Activated T-helper 1 cell treated with Interleukin-2 at 50 U/mL for 16 hours (primary cell): ENCODE data around the gene CBX8.
A peak's percentile ranks its signal among the peaks of the same experiment; 100 is the strongest.

Source experiments
- DNase-seq: peaks from one replicate; pipeline ENCODE4 v3.0.0-alpha.2; 2020; ENCODE audit warnings: low read depth

CBX8 gene

GRCh38 chr17:79819534-79820276 is 22.8 kb upstream of the CBX8 start:
- DNase-seq: no peak

DNA sequence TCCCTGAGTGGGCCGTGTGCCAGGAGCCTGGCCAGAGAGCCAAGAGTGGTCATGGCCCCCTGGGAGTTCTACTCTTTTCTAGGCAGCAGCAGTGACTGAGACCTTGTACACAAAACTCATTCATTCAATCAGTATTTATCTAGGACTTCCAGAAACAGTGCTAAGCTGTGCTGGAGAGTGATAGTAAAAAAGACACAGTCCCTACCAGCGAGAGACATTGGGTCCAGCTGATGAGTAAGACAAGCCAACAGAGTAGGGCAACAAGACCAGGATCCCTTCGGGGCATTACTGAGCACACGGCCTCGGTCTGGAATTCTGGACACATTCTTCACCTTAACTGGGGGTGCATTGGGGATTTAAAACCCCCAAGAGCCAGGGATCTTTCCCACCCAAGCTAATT is 22.2 kb upstream of the CBX8 start:
- no peak for DNase-seq

DNA sequence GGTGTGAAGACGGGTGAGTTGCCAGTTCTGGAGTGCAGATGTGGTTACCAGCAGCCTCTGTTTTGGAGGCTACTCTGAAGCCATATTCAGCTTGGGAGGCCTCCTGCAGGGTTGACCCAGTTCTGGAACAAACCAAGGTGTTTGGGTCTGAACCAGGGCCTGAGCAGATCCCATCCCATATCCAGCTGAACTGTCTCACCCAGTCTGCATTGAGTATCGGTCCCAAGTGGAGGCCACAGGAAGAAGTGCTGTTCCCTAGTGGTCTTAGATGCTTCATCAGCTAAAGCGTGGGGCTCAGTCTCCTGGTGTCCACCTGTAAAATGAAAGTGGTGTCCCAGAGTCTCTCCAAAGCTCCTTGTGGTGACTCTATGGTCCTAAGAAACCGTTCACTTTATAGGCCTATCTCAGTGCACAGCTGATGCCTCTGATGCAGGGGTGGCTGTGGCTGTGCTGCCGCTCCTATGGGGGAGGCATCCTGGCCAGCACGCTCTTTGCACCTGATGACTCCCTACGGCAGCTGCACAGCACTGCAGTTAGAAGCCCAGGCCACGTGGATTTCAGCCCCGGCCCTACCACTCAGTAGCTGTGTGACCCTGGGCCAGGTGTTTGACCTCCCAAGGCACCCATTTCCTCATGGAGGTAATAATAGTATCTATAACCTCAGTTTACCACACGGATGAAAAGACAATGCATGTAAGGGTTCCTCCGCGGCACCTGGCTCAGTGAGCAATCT is 21.3 kb upstream of the CBX8 start:
- DNase-seq: no peak

DNA sequence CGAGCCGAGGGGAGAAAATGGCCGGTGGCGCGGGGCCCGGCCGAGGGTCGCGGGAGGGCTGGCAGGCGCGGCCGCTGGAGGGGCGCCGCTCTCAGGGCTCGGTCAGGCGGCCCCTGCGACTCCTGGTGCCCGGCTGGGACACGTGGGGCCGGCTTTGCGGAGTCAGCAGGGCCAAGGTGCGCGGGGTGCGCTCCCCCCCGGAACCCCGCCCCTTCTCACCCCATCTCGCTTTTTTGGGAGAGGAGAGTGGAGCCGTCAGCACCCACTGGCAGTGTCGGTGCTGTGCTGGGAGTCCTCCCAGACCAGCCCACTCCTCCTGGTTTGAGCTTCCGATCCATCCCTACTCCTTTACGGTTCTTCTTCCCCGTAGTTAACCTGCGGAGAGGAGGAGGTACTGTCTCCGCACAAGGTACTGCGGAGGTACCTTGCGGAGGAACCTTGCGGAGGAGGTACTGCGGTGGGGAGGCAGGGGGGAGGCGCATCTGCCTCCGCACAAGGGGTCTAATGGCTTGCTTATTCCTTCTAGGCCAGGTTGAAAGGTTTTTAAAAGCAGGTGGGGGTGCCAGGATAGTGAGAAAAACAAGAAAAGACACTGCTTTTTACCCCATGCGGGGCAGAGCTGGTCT is 19.1 kb upstream of the CBX8 start:
- no peak for DNase-seq

GRCh38 chr17:79814974-79815835 is 18.3 kb upstream of the CBX8 start:
- DNase-seq: no peak

DNA sequence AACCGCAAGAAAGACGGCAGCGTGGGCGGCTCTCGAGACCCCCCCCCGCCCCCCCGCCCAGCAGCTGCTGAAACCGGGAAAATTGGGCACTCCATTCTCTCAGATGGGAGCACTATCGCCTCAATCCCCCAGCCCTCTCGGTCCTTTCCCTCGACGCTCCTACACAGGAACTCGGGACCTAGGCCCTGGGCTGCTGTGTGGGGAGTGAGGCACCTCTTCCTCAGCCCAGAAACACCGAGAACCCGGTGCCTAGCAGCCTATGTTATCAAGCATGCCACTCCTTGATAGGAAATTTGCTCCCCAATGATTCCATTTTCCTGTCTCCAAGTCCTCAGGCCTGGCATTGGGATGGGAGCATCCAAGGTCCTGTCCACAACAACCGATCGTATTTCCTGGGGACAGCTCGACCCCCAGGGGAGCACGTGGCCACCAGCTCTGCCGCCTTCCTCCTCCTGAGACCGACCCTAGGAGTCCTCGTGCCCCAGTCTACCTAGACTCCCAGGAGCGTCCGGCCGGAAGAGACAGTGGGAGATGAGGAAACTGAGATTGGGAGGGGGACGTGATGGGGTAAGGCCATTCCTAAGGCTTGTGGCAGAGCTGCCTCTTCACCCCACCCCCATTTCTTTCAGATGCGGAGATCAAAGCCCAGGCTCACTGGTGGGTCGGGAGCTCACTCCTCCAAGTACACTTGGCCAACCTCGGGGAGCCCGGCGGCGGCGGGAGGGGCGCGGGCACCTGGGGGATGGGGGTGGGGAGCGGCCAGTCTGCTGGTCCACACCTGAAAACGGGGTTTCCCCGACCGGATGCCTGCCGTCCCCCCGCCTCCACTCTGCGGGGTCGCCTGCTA is 17.5 kb upstream of the CBX8 start:
- DNase-seq: no peak

DNA sequence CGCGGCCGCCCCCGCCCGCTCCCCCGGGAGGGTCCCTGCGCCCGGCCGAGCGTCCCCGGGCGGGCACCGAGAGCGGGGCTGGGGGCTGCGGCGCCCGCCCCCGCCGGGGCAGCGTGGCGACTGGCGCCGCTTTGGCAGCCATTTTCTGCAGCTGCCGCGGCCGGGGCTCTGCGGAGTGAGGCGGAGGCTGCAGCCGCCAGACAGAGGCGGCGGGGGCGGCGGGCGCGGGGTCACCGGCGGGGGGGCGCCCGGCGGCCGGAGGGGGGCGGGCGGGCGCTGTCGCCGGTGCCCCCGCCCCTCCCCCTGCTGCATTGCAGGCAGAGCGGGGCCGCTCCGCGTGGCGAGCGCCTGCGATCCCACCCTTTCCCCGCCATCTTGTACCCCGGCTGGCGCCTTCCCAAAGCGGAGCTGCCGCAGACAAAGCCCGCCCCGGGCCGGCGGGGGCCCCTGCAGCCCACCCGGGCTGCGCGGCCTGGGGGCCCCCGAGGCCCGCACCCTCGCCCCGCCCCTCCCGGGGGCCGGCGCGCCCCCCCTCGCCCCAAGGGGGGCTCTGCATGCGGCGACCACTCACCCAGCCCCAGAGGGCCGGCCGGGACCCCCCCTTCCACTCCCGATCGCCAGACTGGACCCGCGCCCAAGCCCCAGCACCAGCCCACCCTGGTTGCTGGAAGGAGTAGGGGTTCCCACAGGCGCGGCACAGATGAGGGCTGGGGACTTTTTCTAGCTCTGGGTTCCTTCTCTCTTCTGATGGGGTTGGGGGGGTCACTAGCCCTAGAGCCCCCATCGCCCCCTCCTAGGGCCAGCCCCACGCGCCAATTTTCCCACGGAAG is 16.6 kb upstream of the CBX8 start:
- DNase-seq: no peak

GRCh38 chr17:79812353-79813258 is 15.7 kb upstream of the CBX8 start:
- DNase-seq: no peak

DNA sequence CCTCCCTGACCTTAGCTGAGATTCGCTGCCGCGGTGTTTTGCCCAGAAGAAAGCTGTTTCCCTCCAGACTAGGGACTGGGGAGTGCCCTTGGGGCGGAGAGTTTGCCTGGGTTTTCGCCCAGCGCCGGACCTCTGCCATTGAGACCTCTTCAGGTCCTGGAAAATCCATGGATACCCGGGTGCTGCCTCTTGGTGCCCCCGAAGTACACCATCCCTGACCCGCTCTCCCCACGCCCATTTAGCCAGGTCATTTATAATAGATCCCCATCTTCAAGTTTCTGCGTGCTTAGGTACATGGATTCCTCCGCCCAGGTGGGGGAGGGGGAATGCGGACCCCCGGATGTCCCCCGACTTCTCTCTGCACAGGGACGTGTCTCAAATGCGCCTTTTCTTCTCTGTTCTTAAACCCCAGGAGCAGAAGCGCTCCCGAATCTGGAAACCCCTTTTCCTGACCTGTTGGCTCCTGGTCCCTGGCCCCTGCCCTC is 15.0 kb upstream of the CBX8 start:
- DNase-seq: no peak

DNA sequence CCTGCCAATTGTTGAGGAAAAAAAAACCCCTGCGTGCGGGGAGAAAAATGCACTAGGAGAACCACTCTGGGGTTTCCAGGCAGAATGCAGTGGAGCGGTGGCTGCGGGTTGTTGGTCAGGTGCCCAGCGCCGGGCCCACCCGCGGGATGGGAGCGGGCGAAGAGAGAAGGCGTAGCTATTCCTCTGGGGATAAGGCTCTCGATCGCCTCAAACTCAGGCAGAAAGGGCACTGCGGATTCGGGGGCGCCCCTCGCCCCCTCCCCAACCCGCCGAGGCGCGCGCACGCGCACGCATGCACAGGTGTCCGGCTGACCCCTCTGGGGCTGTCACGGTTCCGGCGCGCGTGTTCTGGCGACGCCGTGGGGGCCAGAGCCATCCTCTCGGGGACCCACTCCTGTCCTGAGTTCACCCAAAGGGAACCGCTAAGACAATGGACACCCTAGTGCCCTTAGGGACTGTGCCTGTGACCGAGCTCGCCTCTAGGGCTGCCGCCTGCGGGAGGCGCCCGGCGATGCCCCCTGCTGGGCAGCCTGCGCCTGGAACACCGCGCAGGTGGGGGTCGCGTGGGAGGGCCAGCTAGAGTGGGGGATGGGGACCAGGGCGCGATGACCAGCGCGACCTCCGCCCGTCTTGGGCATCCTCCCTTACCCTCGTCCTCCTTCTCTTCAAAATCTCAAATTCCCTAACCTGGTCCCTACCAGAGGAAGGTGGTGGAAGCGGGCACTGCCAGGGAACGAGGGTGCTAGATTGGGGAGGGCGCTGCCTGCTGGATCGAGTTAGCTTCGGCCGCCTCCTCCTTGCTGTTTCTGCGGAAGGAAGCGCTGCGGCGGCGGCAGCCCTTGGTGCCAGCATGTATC is 14.4 kb upstream of the CBX8 start:
- no peak for DNase-seq

GRCh38 chr17:79810130-79811010 is 13.5 kb upstream of the CBX8 start:
- peak; percentile 60 for DNase-seq

- no peak for DNase-seq
Observed at GRCh38 chr17:79809530-79810129, 12.8 kb upstream of the CBX8 start.

DNA sequence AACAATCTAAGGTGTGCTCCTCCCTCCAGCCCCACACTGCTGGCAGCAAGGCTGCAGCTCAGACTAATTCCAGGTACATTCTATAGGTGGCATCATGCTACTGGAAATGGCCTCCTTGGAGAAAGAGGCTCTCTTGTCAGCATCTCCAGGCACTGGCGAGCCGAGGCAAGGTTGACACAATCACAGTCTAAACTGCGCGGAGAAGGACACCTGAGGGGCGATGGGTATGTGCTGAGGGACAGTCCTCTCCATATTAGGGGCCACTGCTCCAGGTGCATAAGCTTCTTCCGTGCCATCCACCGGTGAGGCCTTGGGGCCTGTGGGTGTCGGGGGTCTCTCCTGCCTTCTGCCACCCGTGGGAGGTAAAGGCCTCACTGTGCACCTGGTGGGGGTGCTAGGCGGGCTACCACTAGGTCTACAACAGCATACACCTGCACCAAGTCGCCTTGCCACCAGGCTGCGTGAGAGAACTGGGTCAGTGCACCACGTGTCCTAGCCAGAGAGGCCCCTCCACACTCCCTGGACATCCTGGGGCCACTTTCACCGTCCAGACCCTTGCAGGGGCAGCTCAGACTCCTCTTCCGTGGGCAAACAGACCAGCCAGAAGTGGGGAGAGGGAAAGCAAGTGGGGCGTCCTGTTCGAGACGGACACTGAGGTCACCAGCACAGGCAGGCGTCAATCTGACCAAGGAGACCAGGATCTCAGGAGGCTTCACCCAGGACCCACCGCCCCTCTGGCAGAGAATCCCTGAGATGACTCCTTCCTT is 12.1 kb upstream of the CBX8 start:
- no peak for DNase-seq

- no peak for DNase-seq
Observed at GRCh38 chr17:79806863-79807720, 10.2 kb upstream of the CBX8 start.

GRCh38 chr17:79806446-79806760 is 9.5 kb upstream of the CBX8 start:
- DNase-seq: no peak
